ENCODE results near the gene DOCK1. TPM values are rescaled to one million over a fixed set of nuclear protein-coding genes. Genes with fewer than 3 reads are reported as not detected.

The DOCK1 gene
- total RNA-seq, 4 donors from 2014 or later: 4.3 to 6.0 (median 4.8) TPM

DNA sequence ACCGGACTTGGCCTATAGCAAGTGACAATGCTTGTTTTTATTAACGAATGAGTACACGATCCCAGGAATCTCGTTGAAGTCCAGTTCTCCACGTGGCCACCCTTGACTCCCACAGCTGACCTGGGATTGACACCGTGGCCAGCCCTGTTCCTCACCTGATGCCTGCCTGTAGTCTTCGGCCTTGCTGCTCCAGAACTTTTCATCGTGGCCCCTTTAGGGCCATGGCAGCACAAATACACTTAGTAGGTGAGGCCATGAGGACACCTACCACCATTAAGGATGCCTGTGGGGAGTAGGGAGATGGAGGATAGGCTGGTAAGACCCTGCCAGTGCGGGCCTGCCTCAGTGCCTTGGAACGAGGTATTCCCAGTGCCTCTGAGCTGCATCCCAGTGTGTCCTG lies 321.8 kb downstream of the DOCK1 start:
- H3K36me3 ChIP-seq: no peaks in the 10 kb centered on the region
- no peak overlapping the region for H3K27ac ChIP-seq
- ATAC-seq (no peak), DNase-seq (no peak)
- H3K4me1 ChIP-seq: no peaks in the 10 kb centered on the region
- no peaks in the 10 kb centered on the region for H3K9me3 ChIP-seq
- in situ Hi-C loops (cut with MboI; ENCODE audit: low sequenced_read_pairs in 4 of 4): no loop called here
- H3K27me3 ChIP-seq: no peaks in the 10 kb centered on the region
- intact Hi-C loops (cut with DNase I; ENCODE audit: low total_unique reads): no loop called here
- TF ChIP-seq, protein P1, sequence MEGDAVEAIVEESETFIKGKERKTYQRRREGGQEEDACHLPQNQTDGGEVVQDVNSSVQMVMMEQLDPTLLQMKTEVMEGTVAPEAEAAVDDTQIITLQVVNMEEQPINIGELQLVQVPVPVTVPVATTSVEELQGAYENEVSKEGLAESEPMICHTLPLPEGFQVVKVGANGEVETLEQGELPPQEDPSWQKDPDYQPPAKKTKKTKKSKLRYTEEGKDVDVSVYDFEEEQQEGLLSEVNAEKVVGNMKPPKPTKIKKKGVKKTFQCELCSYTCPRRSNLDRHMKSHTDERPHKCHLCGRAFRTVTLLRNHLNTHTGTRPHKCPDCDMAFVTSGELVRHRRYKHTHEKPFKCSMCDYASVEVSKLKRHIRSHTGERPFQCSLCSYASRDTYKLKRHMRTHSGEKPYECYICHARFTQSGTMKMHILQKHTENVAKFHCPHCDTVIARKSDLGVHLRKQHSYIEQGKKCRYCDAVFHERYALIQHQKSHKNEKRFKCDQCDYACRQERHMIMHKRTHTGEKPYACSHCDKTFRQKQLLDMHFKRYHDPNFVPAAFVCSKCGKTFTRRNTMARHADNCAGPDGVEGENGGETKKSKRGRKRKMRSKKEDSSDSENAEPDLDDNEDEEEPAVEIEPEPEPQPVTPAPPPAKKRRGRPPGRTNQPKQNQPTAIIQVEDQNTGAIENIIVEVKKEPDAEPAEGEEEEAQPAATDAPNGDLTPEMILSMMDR (IDR thresholded peaks at IDR 0.05 in 4 of 5, conservative IDR thresholded peaks at IDR 0.05 in 1 of 5): no peak
- TF ChIP-seq POLR2A (IDR thresholded peaks at IDR 0.05): no peak
- no peak overlapping the region for H3K4me3 ChIP-seq

GRCh38 chr10:127227663-127228062 lies 322.4 kb downstream of the DOCK1 start:
- Histone ChIP-seq H3K27ac (no peak overlapping the region), H3K4me3 (no peak overlapping the region), H3K4me1 (no peaks in the 10 kb centered on the region), H3K9me3 (no peaks in the 10 kb centered on the region), H3K36me3 (no peaks in the 10 kb centered on the region), H3K27me3 (no peaks in the 10 kb centered on the region)
- intact Hi-C loops (cut with DNase I; ENCODE audit: low total_unique reads): no loop called here
- in situ Hi-C loops (cut with MboI; ENCODE audit: low sequenced_read_pairs in 4 of 4): no loop called here
- ATAC-seq (no peak), DNase-seq (no peak)
- TF ChIP-seq, protein P1 (IDR thresholded peaks at IDR 0.05 in 4 of 5, conservative IDR thresholded peaks at IDR 0.05 in 1 of 5): no peak
- TF ChIP-seq POLR2A (IDR thresholded peaks at IDR 0.05): no peak

DNA sequence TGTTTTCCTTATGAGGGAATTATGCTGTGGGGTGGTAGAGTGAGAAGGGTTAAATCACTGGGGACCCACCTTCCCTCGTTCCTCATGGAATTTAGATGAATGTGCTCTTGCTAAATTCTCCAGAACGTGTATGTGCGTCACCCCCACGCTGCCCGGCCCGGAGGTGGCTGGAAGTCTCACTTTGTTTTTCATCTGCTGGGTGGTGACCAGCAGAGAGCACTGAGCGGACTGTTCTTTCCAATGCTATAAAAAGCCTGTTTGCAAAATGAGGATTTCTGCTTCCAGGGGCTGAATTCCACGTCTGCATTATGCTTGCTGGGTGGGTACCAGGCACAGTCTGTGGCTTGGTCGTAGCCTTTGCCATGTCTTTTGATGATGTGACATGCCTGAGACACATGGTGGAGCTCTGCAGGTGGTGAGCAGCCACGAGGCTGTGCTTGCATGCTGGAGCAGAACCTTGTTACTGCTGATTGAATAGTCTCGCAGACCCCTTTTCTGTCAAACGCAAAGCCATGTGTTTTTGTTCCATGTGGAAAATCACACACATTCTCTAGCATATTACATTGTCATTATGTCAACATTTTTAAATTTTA lies 323.1 kb downstream of the DOCK1 start:
- ATAC-seq (no peak), DNase-seq (peak in 1 of 2 donors; percentile 13)
- no peak for TF ChIP-seq POLR2A (IDR thresholded peaks at IDR 0.05)
- TF ChIP-seq, protein P1 (IDR thresholded peaks at IDR 0.05 in 4 of 5, conservative IDR thresholded peaks at IDR 0.05 in 1 of 5): no peak
- H3K9me3 ChIP-seq: no peaks in the 10 kb centered on the region
- H3K4me3 ChIP-seq: no peak overlapping the region
- intact Hi-C loops (cut with DNase I; ENCODE audit: low total_unique reads) (no loop called here), in situ Hi-C loops (cut with MboI; ENCODE audit: low sequenced_read_pairs in 4 of 4) (no loop called here)
- H3K36me3 ChIP-seq: no peaks in the 10 kb centered on the region
- H3K27ac ChIP-seq: no peak overlapping the region
- no peaks in the 10 kb centered on the region for H3K4me1 ChIP-seq
- H3K27me3 ChIP-seq: no peaks in the 10 kb centered on the region

- H3K9me3 ChIP-seq: no peaks in the 10 kb centered on the region
These were observed 329.1 kb downstream of the DOCK1 start for GRCh38 chr10:127234306-127234800.

More at GRCh38 chr10:127234306-127234800, 329.1 kb downstream of the DOCK1 start:
- in situ Hi-C loops (cut with MboI; ENCODE audit: low sequenced_read_pairs in 4 of 4) (no loop called here), intact Hi-C loops (cut with DNase I; ENCODE audit: low total_unique reads) (no loop called here)
- no peaks in the 10 kb centered on the region for H3K27me3 ChIP-seq
- no peaks in the 10 kb centered on the region for H3K36me3 ChIP-seq
- H3K4me3 ChIP-seq: no peak overlapping the region
- DNase-seq (no peak), ATAC-seq (no peak)
- TF ChIP-seq, protein P1 (IDR thresholded peaks at IDR 0.05 in 4 of 5, conservative IDR thresholded peaks at IDR 0.05 in 1 of 5): no peak
- TF ChIP-seq POLR2A (IDR thresholded peaks at IDR 0.05): no peak
- no peak overlapping the region for H3K27ac ChIP-seq
- H3K4me1 ChIP-seq: no peaks in the 10 kb centered on the region

Measured in gastrocnemius medialis (tissue), 4 donors.